ENCODE measurements around the gene LKAAEAR1. TPM values are rescaled to one million over a fixed set of nuclear protein-coding genes. Genes with fewer than 3 reads are reported as not detected.
"Not testable (repeated sequence)": the region's sequence is repeated elsewhere in the genome, so short reads cannot be mapped to it uniquely, and the experiment has no call there.

Gene LKAAEAR1
- polyA plus RNA-seq, 2 of the 4 experiments (the other 2 are of a cell fraction) = 0.14 to 0.56 TPM

GRCh38 chr20:64090165-64090564, 6.0 kb upstream of the LKAAEAR1 start:
- no peak overlapping the region for H3K4me3 ChIP-seq
- ChIA-PET POLR2A (no interaction called here), CTCF (interaction anchor here (1.0 to 3.7 kb wide), 6 partner anchors 9 to 552 kb away, joined by 3 to 29 read pairs (median 4); no protein-coding TSS in a partner anchor)
- ATAC-seq (no peak; a peak in 1 of 6 replicates), FAIRE-seq (no peak), DNase-seq (ENCODE audit: low read depth in 1 of 2, low spot score in 1 of 2) (no peak)
- no peak overlapping the region for H3K4me2 ChIP-seq
- no peak overlapping the region for H3K27ac ChIP-seq
- no peaks in the 10 kb centered on the region for H3K9me3 ChIP-seq
- TF ChIP-seq ELK1 (IDR thresholded peaks at IDR 0.05; ENCODE audit: low read depth, low read length) = no peak
- no peak for TF ChIP-seq NR3C1 (IDR thresholded peaks at IDR 0.05)
- no peak for TF ChIP-seq MYC (IDR thresholded peaks at IDR 0.05; ENCODE audit: borderline replicate concordance, low read length)
- TF ChIP-seq PBX3 (IDR thresholded peaks at IDR 0.05) = no peak
- TF ChIP-seq RAD21 (conservative IDR thresholded peaks at IDR 0.05 in 1 of 2, IDR thresholded peaks at IDR 0.05 in 1 of 2) = no peak
- no peak for TF ChIP-seq POLR2AphosphoS2 (conservative IDR thresholded peaks at IDR 0.05; ENCODE audit: low read length)
- TF ChIP-seq MAZ (IDR thresholded peaks at IDR 0.05; ENCODE audit: borderline replicate concordance, low read depth, low read length) = no peak
- TF ChIP-seq TP53 (CRISPR knock-in tag; IDR thresholded peaks at IDR 0.05) = no peak
- no peak for TF ChIP-seq CEBPB (IDR thresholded peaks at IDR 0.05)
- no peak for TF ChIP-seq EHMT2 (IDR thresholded peaks at IDR 0.05; ENCODE audit: low read depth)
- TF ChIP-seq CHD2 (IDR thresholded peaks at IDR 0.05; ENCODE audit: low read length, partially characterized antibody) = no peak
- TF ChIP-seq SMC3 (IDR thresholded peaks at IDR 0.05) = no peak
- TF ChIP-seq SREBF2 (IDR thresholded peaks at IDR 0.05) = no peak
- no peak for TF ChIP-seq CBX2 (IDR thresholded peaks at IDR 0.05; ENCODE audit: borderline replicate concordance, low read depth)
- TF ChIP-seq FOSB (CRISPR knock-in tag; IDR thresholded peaks at IDR 0.05) = no peak
- no peak for TF ChIP-seq PHF8 (IDR thresholded peaks at IDR 0.05; ENCODE audit: borderline replicate concordance, low read depth)
- no peak for TF ChIP-seq NPAS2 (CRISPR knock-in tag; IDR thresholded peaks at IDR 0.05; ENCODE audit: borderline replicate concordance)
- 55% methylated on average over 9 of the region's 10 CpGs for WGBS (ENCODE audit: missing lambda C conversion rate)
- H3K4me1 ChIP-seq = no peaks in the 10 kb centered on the region

- H3K27ac ChIP-seq; FAIRE-seq; H3K4me2 ChIP-seq; POLR2A ChIA-PET; H3K4me1 ChIP-seq; H3K4me3 ChIP-seq; DNase-seq (ENCODE audit: low read depth in 1 of 2, low spot score in 1 of 2); H3K9me3 ChIP-seq: not testable (repeated sequence)
- ATAC-seq = peak in 1 of 2 experiments; percentile 30; a peak in 2 of 6 replicates
- CTCF ChIA-PET = interaction anchor here (1.1 to 3.7 kb wide), 4 partner anchors 12 to 32 kb away, joined by 3 to 29 read pairs (median 12); no protein-coding TSS in a partner anchor
These were observed 4.4 kb upstream of the LKAAEAR1 start for GRCh38 chr20:64088586-64088985.

GRCh38 chr20:64087226-64087825, 3.1 kb upstream of the LKAAEAR1 start:
- FAIRE-seq; H3K9me3 ChIP-seq; H3K4me3 ChIP-seq; POLR2A ChIA-PET; DNase-seq (ENCODE audit: low read depth in 1 of 2, low spot score in 1 of 2); H3K27ac ChIP-seq; ATAC-seq; H3K4me2 ChIP-seq; H3K4me1 ChIP-seq: not testable (repeated sequence)
- CTCF ChIA-PET = interaction anchor here (1.1 to 9.1 kb wide), 3 partner anchors 25 to 34 kb away, joined by 3 to 121 read pairs (median 5); no protein-coding TSS in a partner anchor
- WGBS (ENCODE audit: missing lambda C conversion rate) = 85% methylated on average over 10 of the region's 36 CpGs

GRCh38 chr20:64086801-64087200, 2.6 kb upstream of the LKAAEAR1 start:
- ChIA-PET POLR2A (no interaction called here), CTCF (interaction anchor here (1.2 to 9.1 kb wide), 4 partner anchors 14 to 34 kb away, joined by 3 to 121 read pairs (median 34); no protein-coding TSS in a partner anchor)
- no peak for FAIRE-seq
- WGBS (ENCODE audit: missing lambda C conversion rate) = 65% methylated on average over 11 of the region's 11 CpGs
- Histone ChIP-seq H3K4me1 (peaks cover 6% of the 10 kb centered on the region; the same call in 2 of the 3 replicates), H3K9me3 (no peaks in the 10 kb centered on the region), H3K27ac (no peak overlapping the region), H3K4me2 (no peak overlapping the region), H3K4me3 (no peak overlapping the region)
- no peak for ATAC-seq
- TF ChIP-seq MYC (IDR thresholded peaks at IDR 0.05; ENCODE audit: borderline replicate concordance, low read length) (no peak), BHLHE40 (IDR thresholded peaks at IDR 0.05; ENCODE audit: low read depth, low read length) (no peak), HMGXB4 (CRISPR knock-in tag; IDR thresholded peaks at IDR 0.05; ENCODE audit: borderline replicate concordance) (no peak), SMC3 (IDR thresholded peaks at IDR 0.05) (no peak)
- DNase-seq (ENCODE audit: low read depth in 1 of 2, low spot score in 1 of 2) = no peak

Measured in A549 (cell line).